ENCODE results near the gene SMG6. TPM values are rescaled to one million over a fixed set of nuclear protein-coding genes. Genes with fewer than 3 reads are reported as not detected.

The SMG6 gene
- total RNA-seq, 1 donor from 2014 or later = 34.7 TPM

GRCh38 chr17:2343421-2343820 lies 39.8 kb upstream of the SMG6 start:
- DNase-seq (ENCODE audit: low read depth) = no peak
- Histone ChIP-seq H3K4me3 (ENCODE audit: low read depth, low read length) (no peak overlapping the region), H3K27me3 (ENCODE audit: control insufficient read depth, insufficient read depth, low read length) (no peaks in the 10 kb centered on the region), H3K36me3 (ENCODE audit: control insufficient read depth, insufficient read depth, low read length) (no peaks in the 10 kb centered on the region)
- no peak for TF ChIP-seq CTCF (IDR thresholded peaks at IDR 0.05; ENCODE audit: insufficient read depth, low read length, poor library complexity, severe bottlenecking)

GRCh38 chr17:2338315-2338657 lies 34.7 kb upstream of the SMG6 start:
- DNase-seq (ENCODE audit: low read depth) = no peak
- no peak for TF ChIP-seq CTCF (IDR thresholded peaks at IDR 0.05; ENCODE audit: insufficient read depth, low read length, poor library complexity, severe bottlenecking)
- H3K27me3 ChIP-seq (ENCODE audit: control insufficient read depth, insufficient read depth, low read length) = no peaks in the 10 kb centered on the region
- peak overlapping the region; percentile 84 for H3K4me3 ChIP-seq (ENCODE audit: low read depth, low read length)
- peaks cover 1% of the 10 kb centered on the region for H3K36me3 ChIP-seq (ENCODE audit: control insufficient read depth, insufficient read depth, low read length)

- Histone ChIP-seq H3K36me3 (ENCODE audit: control insufficient read depth, insufficient read depth, low read length) (peaks cover 1% of the 10 kb centered on the region), H3K4me3 (ENCODE audit: low read depth, low read length) (peak overlapping the region; percentile 84), H3K27me3 (ENCODE audit: control insufficient read depth, insufficient read depth, low read length) (no peaks in the 10 kb centered on the region)
- no peak for DNase-seq (ENCODE audit: low read depth)
- TF ChIP-seq CTCF (IDR thresholded peaks at IDR 0.05; ENCODE audit: insufficient read depth, low read length, poor library complexity, severe bottlenecking) = no peak
These were observed 34.1 kb upstream of the SMG6 start for GRCh38 chr17:2337544-2338314.

- no peak for TF ChIP-seq CTCF (IDR thresholded peaks at IDR 0.05; ENCODE audit: insufficient read depth, low read length, poor library complexity, severe bottlenecking)
- peak within 1 kb of the TSS; percentile 84 for H3K4me3 ChIP-seq (ENCODE audit: low read depth, low read length)
- DNase-seq (ENCODE audit: low read depth) = no peak
- no peaks in the 10 kb centered on the region for H3K27me3 ChIP-seq (ENCODE audit: control insufficient read depth, insufficient read depth, low read length)
- peaks cover 1% of the 10 kb centered on the region for H3K36me3 ChIP-seq (ENCODE audit: control insufficient read depth, insufficient read depth, low read length)
These were observed 33.4 kb upstream of the SMG6 start, which contains the start of gene SGSM2 for GRCh38 chr17:2336852-2337543. Gene SGSM2 (plus strand): TSS chr17:2337501. CDS start chr17:2337689, 188 bp downstream.

- Histone ChIP-seq H3K27me3 (ENCODE audit: control insufficient read depth, insufficient read depth, low read length) (no peaks in the 10 kb centered on the region), H3K4me3 (ENCODE audit: low read depth, low read length) (peak within 1 kb of the TSS; percentile 84), H3K36me3 (ENCODE audit: control insufficient read depth, insufficient read depth, low read length) (peaks cover 1% of the 10 kb centered on the region)
- TF ChIP-seq CTCF (IDR thresholded peaks at IDR 0.05; ENCODE audit: insufficient read depth, low read length, poor library complexity, severe bottlenecking) = peak; percentile 26
- DNase-seq (ENCODE audit: low read depth) = peak; percentile 56
These were observed 32.7 kb upstream of the SMG6 start, which contains the start of gene TSR1 for GRCh38 chr17:2336215-2336851. Gene TSR1 (minus strand): TSS chr17:2336457. CDS start chr17:2336427, 30 bp downstream.

Measured in kidney epithelial cell (primary cell).